ENCODE results near the gene KLHL2. TPM values are rescaled to one million over a fixed set of nuclear protein-coding genes. Genes with fewer than 3 reads are reported as not detected.

Gene KLHL2
- total and polyA plus RNA-seq, 9 of the 15 experiments (the other 6 are each of a cell fraction or from before 2014, with no cell fraction given): 2.5 to 11.3 (median 6.1) TPM

- no peak overlapping the region for H3K9ac ChIP-seq (ENCODE audit: insufficient read depth in 1 of 2, low read depth in 2 of 2, low read length in 2 of 2)
- FAIRE-seq (no peak), ATAC-seq (no peak), DNase-seq (ENCODE audit: extremely low read depth in 1 of 4, low spot score in 3 of 4) (no peak)
- in situ Hi-C loops (cut with MboI) (no loop called here), intact Hi-C loops (cut with micrococcal nuclease) (no loop called here)
- ChIA-PET POLR2A (interaction anchor here (1.0 kb wide), 1 partner anchor 29 kb away, joined by 3 read pairs; no protein-coding TSS in a partner anchor), CTCF (ENCODE audit: low intra/inter-chr PET ratio) (no interaction called here)
- no peaks in the 10 kb centered on the region for H3K9me3 ChIP-seq (replicated peaks; ENCODE audit: control insufficient read depth, insufficient read depth, low read depth, low read length)
- H3K36me3 ChIP-seq (ENCODE audit: control insufficient read depth, insufficient read depth, low read length): peaks cover 97% of the 10 kb centered on the region
- peaks cover 51% of the 10 kb centered on the region for H4K20me1 ChIP-seq (replicated peaks; ENCODE audit: control insufficient read depth, insufficient read depth, low read length)
- H3K4me1 ChIP-seq (replicated peaks in 1 of 2; ENCODE audit: control insufficient read depth in 2 of 2, insufficient read depth in 2 of 2, low read length in 2 of 2): peaks cover 9% of the 10 kb centered on the region in 2 experiments; a peak in 4 of 5 replicates
- no peaks in the 10 kb centered on the region for H3K27me3 ChIP-seq (ENCODE audit: control insufficient read depth in 2 of 2, insufficient read depth in 2 of 2, low read length in 2 of 2)
- no TSS peak for BruUV-seq (replicated peaks)
- no peak overlapping the region for H3K4me2 ChIP-seq (ENCODE audit: insufficient read depth, low read length)
- H3K4me3 ChIP-seq: no peak overlapping the region
- TF ChIP-seq YBX1 (IDR thresholded peaks at IDR 0.05): no peak
- no peak for TF ChIP-seq ZC3H4 (CRISPR knock-in tag; IDR thresholded peaks at IDR 0.05; ENCODE audit: borderline replicate concordance)
- TF ChIP-seq ZBTB11 (CRISPR knock-in tag; IDR thresholded peaks at IDR 0.05): no peak
- no peak for TF ChIP-seq CBX5 (IDR thresholded peaks at IDR 0.05; ENCODE audit: borderline replicate concordance, low read depth)
- no peak for TF ChIP-seq MAFK (IDR thresholded peaks at IDR 0.05; ENCODE audit: low read length)
- no peak for TF ChIP-seq FOXA3 (CRISPR knock-in tag; conservative IDR thresholded peaks at IDR 0.05 in 1 of 2, IDR thresholded peaks at IDR 0.05 in 1 of 2)
- TF ChIP-seq POLR2AphosphoS2 (IDR thresholded peaks at IDR 0.05; ENCODE audit: low read length): peak; percentile 57; the same call in 1 of the 2 replicates
- peaks cover 78% of the 10 kb centered on the region for H3K79me2 ChIP-seq (ENCODE audit: control insufficient read depth, insufficient read depth, low read length)
- WGBS (ENCODE audit: insufficient coverage, low coverage, missing lambda C conversion rate): 88% methylated on average over 3 of the region's 3 CpGs
- H3K27ac ChIP-seq (ENCODE audit: extremely low read depth, low read depth, low read length): no peak overlapping the region
- no peak overlapping the region for H2AFZ ChIP-seq (ENCODE audit: low read depth, low read length)
- peaks cover 4% of the 10 kb centered on the region for H3K9me1 ChIP-seq (ENCODE audit: control insufficient read depth, insufficient read depth, low read length)
Observed at GRCh38 chr4:165335163-165335703, 127.9 kb downstream of the KLHL2 start.
